ENCODE results near the gene EFCAB12.

- TF ChIP-seq REST (IDR thresholded peaks at IDR 0.05; ENCODE audit: insufficient replicate concordance, low read depth) (no peak), CTCF (IDR thresholded peaks at IDR 0.05; ENCODE audit: insufficient read depth, low read length) (no peak), POLR2AphosphoS5 (IDR thresholded peaks at IDR 0.05; ENCODE audit: low read depth) (no peak)
Measured at GRCh38 chr3:129462361-129462968, 34.0 kb upstream of the EFCAB12 start.
